Urinary bladder (tissue), 4 donors: ENCODE data around the gene G2E3. TPM values are rescaled to one million over a fixed set of nuclear protein-coding genes. Genes with fewer than 3 reads are reported as not detected.

Source experiments
- DNase-seq: peaks from one replicate; pipeline ENCODE4 v3.0.0-alpha.2; 2015; ENCODE audit errors: extremely low spot score
- H3K27ac ChIP-seq: one replicate; pipeline ENCODE4 v1.5.1; 2013; ENCODE audit warnings: low read depth, mild to moderate bottlenecking, moderate library complexity
- H3K36me3 ChIP-seq: one replicate; pipeline ENCODE4 v1.6.1; 2013; ENCODE audit warnings: mild to moderate bottlenecking, moderate library complexity; ENCODE audit not compliant: insufficient read depth
- H3K4me1 ChIP-seq: one replicate; pipeline ENCODE4 v1.6.1; 2013; ENCODE audit warnings: mild to moderate bottlenecking, moderate library complexity; ENCODE audit not compliant: insufficient read depth
- H3K4me3 ChIP-seq: one replicate; pipeline ENCODE4 v1.5.1; 2013; ENCODE audit warnings: low read depth, low read length
- WGBS: extraction: QIAGEN DNeasy Blood & Tissue Kit; methylation state at CpG from one replicate; pipeline ENCODE4 v1.1.7; 2013; 5-methylcytosine and 5-hydroxymethylcytosine counted together
- polyA plus RNA-seq: library from polyadenylated mRNA; stranded (reverse); fragments of 200-250 nt; gene quantifications from one replicate; pipeline ENCODE4 v1.2.3, GENCODE V29; 2013
- total RNA-seq: library from RNA; depleted of rRNA; stranded (reverse); fragments of >200 nt; gene quantifications from one replicate; pipeline ENCODE4 v1.2.3, GENCODE V29; 2014
- donor health status: healthy with polysubstance abuse.
- donor health status: healthy.

G2E3 gene
- 45.6 TPM for total RNA-seq
- polyA plus RNA-seq: 5.8 TPM

- H3K27ac ChIP-seq: peak within 1 kb of the TSS; percentile 81
- H3K4me3 ChIP-seq: peak within 1 kb of the TSS; percentile 80
- peak; percentile 83 for DNase-seq
- H3K36me3 ChIP-seq: no peaks in the 10 kb centered on the region
- H3K4me1 ChIP-seq: no peaks in the 10 kb centered on the region
- WGBS: under 1% methylated on average over 62 of the region's 62 CpGs
These were observed at the start of gene G2E3 for GRCh38 chr14:30558675-30559555. G2E3 (plus strand) TSS chr14:30559158; CDS start chr14:30581080, 21,922 bp downstream.

GRCh38 chr14:30517737-30518136 lies 41.2 kb upstream of the G2E3 start:
- Histone ChIP-seq H3K36me3 (no peaks in the 10 kb centered on the region), H3K4me1 (no peaks in the 10 kb centered on the region), H3K27ac (no peak overlapping the region), H3K4me3 (no peak overlapping the region)
- no peak for DNase-seq
- WGBS: 77% methylated on average over 2 of the region's 2 CpGs

DNA sequence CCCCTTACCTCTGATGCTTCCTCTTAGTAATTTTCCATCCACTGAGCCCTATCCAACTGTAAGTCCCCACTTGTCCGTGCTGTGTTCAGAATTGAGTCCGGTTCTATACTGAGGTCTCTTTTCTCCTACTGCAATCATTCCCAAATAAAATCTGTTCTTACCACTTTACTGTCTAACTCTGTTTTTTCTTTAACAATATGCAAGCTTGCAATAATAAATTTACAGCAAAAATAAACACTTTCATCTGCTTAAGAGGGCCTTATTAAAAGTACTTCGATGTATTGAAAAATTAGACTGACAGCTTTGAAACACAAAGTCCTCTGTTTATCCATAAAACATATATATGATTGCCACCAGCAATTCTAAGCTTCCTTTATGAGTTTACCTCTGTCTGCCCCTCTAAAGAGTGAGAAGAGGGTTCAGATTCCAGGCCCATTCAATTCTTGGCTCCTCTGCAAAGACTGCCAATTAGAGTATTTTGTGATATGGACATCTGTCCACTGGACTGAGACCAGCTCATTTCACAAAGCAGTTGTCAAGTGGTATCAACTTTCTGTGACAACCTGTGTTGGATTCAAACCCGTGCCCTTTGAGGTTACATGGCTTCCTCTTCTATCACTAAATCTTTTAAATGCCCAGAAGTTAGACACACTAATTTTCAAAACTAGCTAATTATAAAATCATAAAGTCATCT lies 39.9 kb upstream of the G2E3 start:
- no peak overlapping the region for H3K27ac ChIP-seq
- no peak overlapping the region for H3K4me3 ChIP-seq
- no peaks in the 10 kb centered on the region for H3K4me1 ChIP-seq
- H3K36me3 ChIP-seq: no peaks in the 10 kb centered on the region
- WGBS: 83% methylated on average over 4 of the region's 4 CpGs
- DNase-seq: no peak

DNA sequence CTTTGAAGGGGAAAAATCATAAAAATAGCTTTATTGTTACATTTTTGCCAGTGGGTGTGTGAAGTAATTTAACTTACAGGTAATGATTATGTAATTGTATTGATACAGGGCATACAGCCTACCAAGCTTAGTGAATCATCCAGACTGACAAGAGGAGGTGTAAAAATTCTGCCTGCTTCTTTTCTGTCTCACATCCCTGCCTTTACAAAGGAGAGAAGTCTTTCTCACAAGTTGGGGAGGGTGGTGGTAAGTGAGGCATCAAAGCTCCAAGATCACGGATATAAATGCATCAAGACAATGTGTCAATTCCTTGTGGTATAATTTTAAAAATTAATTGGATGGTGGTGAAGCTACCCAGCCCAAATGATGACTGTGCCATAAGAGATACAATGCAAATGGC lies 39.0 kb upstream of the G2E3 start:
- Histone ChIP-seq H3K27ac (no peak overlapping the region), H3K4me1 (no peaks in the 10 kb centered on the region), H3K4me3 (no peak overlapping the region), H3K36me3 (no peaks in the 10 kb centered on the region)
- WGBS: 81% methylated on average over 1 of the region's 1 CpG
- DNase-seq: no peak

- no peak overlapping the region for H3K4me3 ChIP-seq
- 95% methylated on average over 2 of the region's 2 CpGs for WGBS
- DNase-seq: no peak
- H3K27ac ChIP-seq: no peak overlapping the region
- H3K36me3 ChIP-seq: no peaks in the 10 kb centered on the region
- no peaks in the 10 kb centered on the region for H3K4me1 ChIP-seq
These were observed 38.4 kb upstream of the G2E3 start for GRCh38 chr14:30520536-30520935.

DNA sequence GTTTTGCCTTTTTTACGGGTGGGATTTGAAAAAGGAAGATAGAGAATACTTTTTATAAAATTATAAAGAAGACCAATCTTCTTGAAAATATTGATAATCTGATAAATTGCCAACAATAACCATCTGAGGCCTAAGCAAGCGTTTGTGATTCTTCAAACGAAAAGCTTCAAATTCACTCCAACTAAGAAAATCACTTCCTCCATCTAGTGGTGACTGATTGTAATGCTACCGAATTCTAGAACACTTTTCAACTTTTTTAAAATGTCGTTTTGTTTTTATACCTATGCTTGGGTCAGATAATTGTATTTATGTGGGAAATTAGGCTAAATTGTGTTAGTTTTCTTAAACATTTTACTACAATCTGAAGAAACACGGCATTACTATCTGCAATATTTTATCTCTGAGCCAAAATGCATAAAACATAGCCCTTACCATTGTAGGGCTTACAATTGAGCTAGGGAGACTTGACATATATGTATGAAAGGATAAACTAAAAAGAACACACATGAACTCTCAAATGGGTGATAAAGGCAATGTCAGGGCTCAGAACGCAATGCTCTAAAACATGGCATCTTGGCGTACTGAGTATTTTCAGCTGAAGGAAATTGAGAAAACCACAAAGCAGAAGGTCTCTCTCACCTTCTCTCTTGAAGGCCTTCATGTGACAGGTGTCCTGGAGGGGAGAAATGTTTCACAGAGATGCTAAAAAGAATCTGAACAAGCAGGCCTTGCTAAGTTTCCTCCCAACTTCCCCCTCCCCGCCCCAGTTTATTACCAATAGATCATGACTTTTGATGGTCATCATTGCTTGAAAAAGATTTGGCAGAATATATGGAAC lies 36.8 kb upstream of the G2E3 start:
- Histone ChIP-seq H3K27ac (no peak overlapping the region), H3K4me3 (no peak overlapping the region), H3K36me3 (no peaks in the 10 kb centered on the region), H3K4me1 (no peaks in the 10 kb centered on the region)
- DNase-seq: peak; percentile 13
- WGBS: 38% methylated on average over 9 of the region's 9 CpGs

- H3K4me3 ChIP-seq: no peak overlapping the region
- no peaks in the 10 kb centered on the region for H3K36me3 ChIP-seq
- no peak for DNase-seq
- H3K27ac ChIP-seq: no peak overlapping the region
- H3K4me1 ChIP-seq: no peaks in the 10 kb centered on the region
- WGBS: 89% methylated on average over 2 of the region's 2 CpGs
These were observed 33.1 kb upstream of the G2E3 start for GRCh38 chr14:30525833-30526232.

DNA sequence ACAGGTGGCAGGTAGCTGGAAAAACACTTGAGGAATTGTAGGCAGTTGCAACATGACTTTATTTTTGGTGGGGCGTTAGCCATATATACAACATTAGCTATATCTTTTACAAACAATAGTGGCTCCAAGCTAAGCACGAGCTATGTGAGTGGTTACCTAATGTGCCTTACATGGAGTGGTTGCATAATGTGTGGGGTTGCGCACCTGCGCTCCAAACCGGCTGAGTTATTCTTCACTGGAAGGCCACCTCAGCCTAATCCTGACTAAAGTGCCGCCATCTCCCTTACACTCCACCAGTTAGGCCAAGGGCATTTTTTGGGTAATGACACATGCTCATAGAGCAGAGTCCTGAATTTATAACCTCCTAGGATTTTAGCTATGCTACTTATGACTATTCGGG lies 31.8 kb upstream of the G2E3 start:
- Histone ChIP-seq H3K36me3 (no peaks in the 10 kb centered on the region), H3K27ac (no peak overlapping the region), H3K4me3 (no peak overlapping the region), H3K4me1 (no peaks in the 10 kb centered on the region)
- 94% methylated on average over 7 of the region's 7 CpGs for WGBS
- no peak for DNase-seq

DNA sequence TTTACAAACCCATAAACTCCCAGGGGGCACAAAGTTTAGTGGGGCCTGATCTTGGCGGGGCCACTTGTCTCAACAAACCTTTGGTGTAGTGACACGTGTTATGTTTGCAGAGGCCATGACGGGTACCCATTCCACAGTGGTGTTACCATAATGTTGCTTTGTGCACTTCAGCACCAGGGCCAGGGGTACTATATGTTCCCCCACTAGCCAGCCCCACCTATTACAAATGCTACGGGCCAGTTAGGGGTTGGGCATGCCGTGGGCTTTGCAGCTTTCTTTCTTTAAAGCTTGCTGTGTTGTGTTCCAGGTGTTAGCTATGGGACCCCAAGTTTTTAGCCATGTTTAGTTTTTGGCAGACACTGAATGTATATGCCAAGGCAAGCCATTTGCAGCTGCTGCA lies 30.8 kb upstream of the G2E3 start:
- no peak overlapping the region for H3K27ac ChIP-seq
- DNase-seq: no peak
- no peaks in the 10 kb centered on the region for H3K4me1 ChIP-seq
- no peak overlapping the region for H3K4me3 ChIP-seq
- 69% methylated on average over 5 of the region's 5 CpGs for WGBS
- no peaks in the 10 kb centered on the region for H3K36me3 ChIP-seq

DNA sequence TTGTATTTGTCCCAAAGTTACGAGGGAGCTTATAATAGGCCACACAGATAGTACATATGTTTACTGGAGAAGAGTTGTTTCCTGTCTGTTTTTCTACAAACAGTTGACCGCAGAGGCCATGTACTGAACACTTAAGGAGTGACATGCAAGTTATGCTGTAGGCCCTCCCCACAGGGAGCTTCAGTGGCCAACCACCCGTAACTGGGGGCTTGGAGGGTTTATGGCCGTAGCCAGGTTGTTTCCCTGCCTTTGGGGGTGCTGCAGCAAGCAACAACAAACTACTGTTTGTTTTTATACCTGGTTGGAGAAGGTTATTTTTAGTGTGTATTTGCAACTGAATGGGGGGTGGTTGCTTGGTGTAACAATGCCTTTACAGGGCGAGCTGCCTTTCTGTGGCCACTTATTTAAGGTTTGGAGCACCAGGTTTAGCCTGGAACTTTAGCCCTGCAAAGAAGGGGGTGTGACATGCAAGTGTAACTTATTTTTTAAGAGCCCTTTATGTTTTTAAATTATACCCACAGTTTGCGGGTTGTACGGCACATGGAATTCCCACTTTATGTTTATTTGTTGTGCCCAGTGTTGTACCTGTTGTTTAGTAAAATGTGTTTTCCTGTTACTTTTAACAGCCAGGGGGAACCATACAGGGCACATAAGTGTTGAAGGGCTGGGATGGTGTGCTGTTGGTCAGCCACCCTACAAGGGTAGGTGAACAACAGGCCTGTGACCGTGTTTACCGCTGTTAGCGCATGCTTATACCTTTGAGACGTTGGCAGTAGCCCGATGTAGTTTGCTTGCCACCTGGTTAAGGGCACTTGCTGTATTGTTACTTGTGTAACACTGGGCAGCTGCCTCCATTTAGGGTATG lies 29.9 kb upstream of the G2E3 start:
- H3K4me3 ChIP-seq: no peak overlapping the region
- H3K27ac ChIP-seq: no peak overlapping the region
- 86% methylated on average over 12 of the region's 12 CpGs for WGBS
- H3K36me3 ChIP-seq: no peaks in the 10 kb centered on the region
- no peaks in the 10 kb centered on the region for H3K4me1 ChIP-seq
- no peak for DNase-seq

GRCh38 chr14:30532264-30532663 lies 26.7 kb upstream of the G2E3 start:
- no peak for DNase-seq
- Histone ChIP-seq H3K4me3 (no peak overlapping the region), H3K4me1 (no peaks in the 10 kb centered on the region), H3K36me3 (no peaks in the 10 kb centered on the region), H3K27ac (no peak overlapping the region)
- 77% methylated on average over 5 of the region's 5 CpGs for WGBS

GRCh38 chr14:30533126-30533525 lies 25.8 kb upstream of the G2E3 start:
- whole genome bisulfite sequencing: 96% methylated on average over 1 of the region's 1 CpG
- no peaks in the 10 kb centered on the region for H3K4me1 ChIP-seq
- no peaks in the 10 kb centered on the region for H3K36me3 ChIP-seq
- H3K4me3 ChIP-seq: no peak overlapping the region
- no peak for DNase-seq
- no peak overlapping the region for H3K27ac ChIP-seq

GRCh38 chr14:30541318-30541717 lies 17.6 kb upstream of the G2E3 start:
- DNase-seq: no peak
- H3K4me1 ChIP-seq: no peaks in the 10 kb centered on the region
- no peaks in the 10 kb centered on the region for H3K36me3 ChIP-seq
- 95% methylated on average over 1 of the region's 1 CpG for WGBS
- no peak overlapping the region for H3K4me3 ChIP-seq
- H3K27ac ChIP-seq: no peak overlapping the region
